ENCODE results near the gene VPS9D1.

DNA sequence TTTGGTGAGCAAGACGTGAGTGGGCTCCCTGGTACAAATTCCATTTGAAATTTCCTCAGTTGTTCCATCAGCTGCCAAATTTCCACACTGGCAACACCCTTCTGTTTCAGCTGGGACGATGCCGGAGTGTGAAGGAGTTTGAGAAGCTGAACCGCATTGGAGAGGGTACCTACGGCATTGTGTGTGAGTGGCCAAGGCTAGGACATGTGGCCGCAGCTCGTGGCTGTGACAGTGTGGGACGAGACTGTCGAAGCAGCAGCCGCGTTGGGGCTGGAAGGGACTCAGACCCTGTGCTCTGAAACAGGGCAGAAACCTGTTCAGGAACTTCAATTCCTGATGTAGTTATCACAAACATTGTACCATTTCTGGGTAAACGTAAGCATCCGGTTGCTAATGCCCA, 31.6 kb downstream of the VPS9D1 start:
- TF ChIP-seq TAF1 (IDR thresholded peaks at IDR 0.05; ENCODE audit: low read depth) (no peak), ZBTB7A (IDR thresholded peaks at IDR 0.05; ENCODE audit: low read depth) (no peak)

All from Ishikawa (cell line).